HepG2 (cell line): ENCODE measurements around the gene ZNF493. TPM values are rescaled to one million over a fixed set of nuclear protein-coding genes. Genes with fewer than 3 reads are reported as not detected.
A peak's percentile ranks its signal among the peaks of the same experiment; 100 is the strongest.

Experiments used
- ATAC-seq: fragments of 200-7000 bp; cut with Tn5 transposase; 3 replicates; pipeline ENCODE4 v1.9.1; 2020; ENCODE audit warnings: mild to moderate bottlenecking, moderate library complexity
- BruUV-seq: library from RNA; stranded (reverse); fragments of 400-500 nt; replicated peaks from 2 replicates; lab custom pipeline; 2021; lab: Mats Ljungman, UMichigan
- CTCF ChIA-PET: fragments of 300-600 bp; formaldehyde crosslinking; extraction: SDS; loops from one replicate; lab custom pipeline; 2021; ENCODE audit warnings: low total read pairs, inconsistent platforms, low intra/inter-chr PET ratio; lab: Yijun Ruan, JAX
- POLR2A ChIA-PET: fragments of 350-600 bp; sonication (Branson Sonifier 250); formaldehyde crosslinking; loops from one replicate; lab custom pipeline; 2020; ENCODE audit warnings: antibody characterized with exemption, inconsistent platforms; lab: Yijun Ruan, JAX
- DNase-seq: peaks from one replicate; pipeline ENCODE4 v3.0.0-alpha.2; 2015; ENCODE audit warnings: low spot score
- FAIRE-seq: peaks from 3 replicates; lab custom pipeline; 2011; peaks lifted over from hg19 to GRCh38; lab: Jason Lieb, UNC
- H2AFZ ChIP-seq: one replicate; pipeline ENCODE4 v1.6.1; 2011; ENCODE audit warnings: low read length, inconsistent platforms
- H3K27ac ChIP-seq: fragments of 300-600 bp; 3 replicates; pipeline ENCODE4 v1.8.0; 2011; ENCODE audit warnings: mixed run types, mild to moderate bottlenecking, mixed read lengths, low read length, inconsistent platforms; ENCODE audit not compliant: insufficient read depth; ENCODE audit errors: extremely low read length
- H3K27me3 ChIP-seq, 2 experiments: fragments of 200-600 bp in 1 of 2; 2 replicates in 1 of 2; 3 replicates in 1 of 2; pipeline versions ENCODE4 v1.6.0 to v1.8.0; 2011; ENCODE audit warnings: low read length in 2 of 2, mild to moderate bottlenecking in 2 of 2, moderate library complexity in 2 of 2, inconsistent platforms in 1 of 2; ENCODE audit not compliant: insufficient read depth in 2 of 2, control insufficient read depth in 1 of 2
- H3K36me3 ChIP-seq, 2 experiments: fragments of 200-600 bp in 1 of 2; replicated peaks in 1 of 2; 2 replicates in 1 of 2; 3 replicates in 1 of 2; pipeline versions ENCODE4 v1.5.1 to v1.8.0; 2011; ENCODE audit warnings: low read length in 2 of 2, inconsistent platforms in 1 of 2; ENCODE audit not compliant: insufficient read depth in 2 of 2, control insufficient read depth in 1 of 2
- H3K4me1 ChIP-seq: 2 replicates; pipeline ENCODE4 v1.5.1; 2012; ENCODE audit warnings: low read length, inconsistent platforms; ENCODE audit not compliant: insufficient read depth
- H3K4me2 ChIP-seq: 2 replicates; pipeline ENCODE4 v1.6.0; 2011; ENCODE audit warnings: low read depth, low read length, inconsistent platforms
- H3K4me3 ChIP-seq, 3 experiments: fragments of 200-600 bp in 1 of 3; sonication (generic), shearing (Covaris generic) in 1 of 3; replicated peaks in 1 of 3; 2 replicates each; pipeline ENCODE4 v1.5.1; 2011 to 2016; ENCODE audit warnings: low read length in 3 of 3, inconsistent platforms in 2 of 3, low read depth in 2 of 3, mild to moderate bottlenecking in 2 of 3, control low read depth in 1 of 3, mixed read lengths in 1 of 3; ENCODE audit not compliant: insufficient read depth in 1 of 3
- H3K79me2 ChIP-seq: one replicate; pipeline ENCODE4 v1.6.1; 2011; ENCODE audit warnings: low read length, inconsistent platforms; ENCODE audit not compliant: insufficient read depth
- H3K9ac ChIP-seq: 2 replicates; pipeline ENCODE4 v1.6.0; 2011; ENCODE audit warnings: mild to moderate bottlenecking, low read depth, low read length, inconsistent platforms; ENCODE audit not compliant: insufficient read depth
- H3K9me3 ChIP-seq: 2 replicates; pipeline ENCODE4 v1.5.1; 2012; ENCODE audit warnings: mild to moderate bottlenecking, low read length
- H4K20me1 ChIP-seq: 2 replicates; pipeline ENCODE4 v1.6.0; 2011; ENCODE audit warnings: inconsistent platforms, mild to moderate bottlenecking, low read length, moderate library complexity; ENCODE audit not compliant: insufficient read depth
- ASH2L ChIP-seq: fragments of 300-600, 200-600 bp; sonication (generic); IDR thresholded peaks from 2 replicates; pipeline ENCODE4 v1.7.0; 2017; ENCODE audit warnings: low read depth, mild to moderate bottlenecking, moderate library complexity, mixed read lengths, low read length; ENCODE audit not compliant: insufficient read length
- KDM5A ChIP-seq: fragments of 200-600 bp; sonication (generic); IDR thresholded peaks from 2 replicates; pipeline ENCODE4 v1.7.0; 2018; ENCODE audit warnings: antibody characterized with exemption, mild to moderate bottlenecking, low read length, borderline replicate concordance
- NR2F1 ChIP-seq, 2 experiments: fragments of 450-650 bp in 1 of 2; formaldehyde crosslinking in 1 of 2; IDR thresholded peaks; 2 replicates each; pipeline versions ENCODE4 v1.5.0 to v1.6.1; 2016 to 2020; ENCODE audit warnings: mild to moderate bottlenecking in 1 of 2, missing compliant biosample characterization in 1 of 2, missing genetic modification reagents in 1 of 2, moderate library complexity in 1 of 2
- NR2F2 ChIP-seq: IDR thresholded peaks from 2 replicates; pipeline ENCODE4 v1.6.1; 2012; ENCODE audit warnings: low read depth, inconsistent platforms, borderline replicate concordance
- RARG ChIP-seq: sonication (generic); formaldehyde crosslinking; IDR thresholded peaks from 2 replicates; pipeline ENCODE4 v1.4.0; 2020; ENCODE audit warnings: low read depth, mild to moderate bottlenecking, missing genetic modification reagents
- STAG1 ChIP-seq: sonication (generic); formaldehyde crosslinking; IDR thresholded peaks from 2 replicates; pipeline ENCODE4 v1.4.0; 2020; ENCODE audit warnings: missing genetic modification reagents
- ZBTB38 ChIP-seq: sonication (generic); formaldehyde crosslinking; IDR thresholded peaks from 2 replicates; pipeline ENCODE4 v1.5.1; 2020; ENCODE audit warnings: mild to moderate bottlenecking, missing genetic modification reagents
- ZNF382 ChIP-seq: sonication (generic); formaldehyde crosslinking; IDR thresholded peaks from 2 replicates; pipeline ENCODE4 v1.5.0; 2020; ENCODE audit warnings: missing genetic modification reagents, mild to moderate bottlenecking, borderline replicate concordance
- ZNF674 ChIP-seq: sonication (generic); formaldehyde crosslinking; IDR thresholded peaks from 2 replicates; pipeline ENCODE4 v1.5.0; 2020; ENCODE audit warnings: low read depth, mild to moderate bottlenecking, missing genetic modification reagents
- ZNF850 ChIP-seq: sonication (generic); formaldehyde crosslinking; conservative IDR thresholded peaks from 2 replicates; pipeline ENCODE4 v1.9.0; 2021; ENCODE audit warnings: mild to moderate bottlenecking, missing genetic modification reagents
- WGBS: methylation state at CpG from one replicate; pipeline ENCODE4 v1.1.6; 2017; ENCODE audit warnings: low lambda C conversion rate; 5-methylcytosine and 5-hydroxymethylcytosine counted together
- in situ Hi-C: cut with HindIII; loops from 2 replicates; pipeline ENCODE4 v1.10.0; 2017; ENCODE audit warnings: low pct_unique_long_range_greater_than_20kb; ENCODE audit not compliant: extremely low pct_ligation_motif_present
- intact Hi-C: fragments of 100-400 bp; cut with micrococcal nuclease; formaldehyde crosslinking; loops from one replicate; pipeline ENCODE4 v1.10.0; 2022; ENCODE audit not compliant: unreplicated experiment
- polyA plus RNA-seq, 8 experiments: library from polyadenylated mRNA; depleted of rRNA in 3 of 8; stranded (reverse) in 7 of 8; unstranded in 1 of 8; fragments of >200 nt; fragmentation: Illumina TruSeq in 4 of 8; extraction: Trizol in 4 of 8; gene quantifications; 2 replicates each; pipeline versions ENCODE4 v1.2.1 to v1.2.3, GENCODE V29; 2011 to 2016; ENCODE audit warnings: low read depth in 4 of 8, missing spikeins in 1 of 8, mixed read lengths in 1 of 8; ENCODE audit not compliant: insufficient read depth in 1 of 8
- total RNA-seq, 5 experiments: library from RNA; depleted of rRNA; stranded (reverse); fragments of >200 nt; fragmentation: Illumina TruSeq; extraction: Trizol; gene quantifications; 2 replicates each; pipeline ENCODE4 v1.2.3, GENCODE V29; 2016; ENCODE audit warnings: low read depth in 1 of 5
- TF ChIP-seq, protein P1 (sequence below): sonication (generic); formaldehyde crosslinking; IDR thresholded peaks from 2 replicates; pipeline ENCODE4 v1.8.0; 2022; ENCODE audit warnings: mild to moderate bottlenecking, missing genetic modification reagents, moderate library complexity
- TF ChIP-seq, protein P2 (sequence below): sonication (generic); formaldehyde crosslinking; IDR thresholded peaks from 2 replicates; pipeline ENCODE4 v1.4.0; 2020; ENCODE audit warnings: mild to moderate bottlenecking, missing genetic modification reagents
- TF ChIP-seq, protein P3 (sequence below): sonication (generic); formaldehyde crosslinking; IDR thresholded peaks from 2 replicates; pipeline ENCODE4 v1.5.0; 2020; ENCODE audit warnings: mild to moderate bottlenecking, missing genetic modification reagents, moderate library complexity

Gene ZNF493
- total and polyA plus RNA-seq, 2 of the 13 experiments (the other 11 are each of a cell fraction or from before 2014, with no cell fraction given): 6.8 to 9.0 TPM

DNA sequence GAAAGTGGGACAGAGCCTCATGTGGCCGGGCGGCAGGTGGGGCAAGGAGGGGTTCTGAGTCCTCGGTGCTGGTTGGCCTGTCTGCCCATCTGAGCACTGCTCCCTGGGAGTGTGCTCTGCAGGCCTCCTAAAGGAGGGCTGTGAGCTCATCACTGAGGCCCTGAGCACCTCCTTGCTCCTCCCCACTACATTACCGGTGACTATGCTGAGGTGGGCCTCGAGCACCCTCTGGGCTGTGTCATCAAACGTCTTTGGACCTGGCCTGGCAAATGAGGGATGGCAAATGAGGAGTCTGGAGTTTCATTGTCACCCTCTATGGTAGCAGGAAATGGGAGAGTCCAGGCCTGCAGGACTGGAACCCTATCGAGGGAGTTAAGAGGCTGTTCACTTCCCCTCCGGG lies 69.7 kb downstream of the ZNF493 start:
- H3K4me1 ChIP-seq: no peaks in the 10 kb centered on the region
- no peak overlapping the region for H3K4me2 ChIP-seq
- ChIA-PET POLR2A (no interaction called here), CTCF (no interaction called here)
- H2AFZ ChIP-seq: no peak overlapping the region
- no peak for FAIRE-seq
- in situ Hi-C loops: no loop called here
- no peaks in the 10 kb centered on the region for H4K20me1 ChIP-seq
- no peaks in the 10 kb centered on the region for H3K27me3 ChIP-seq
- DNase-seq: no peak
- peaks cover 52% of the 10 kb centered on the region for H3K9me3 ChIP-seq
- 21% methylated on average over 5 of the region's 8 CpGs for WGBS
- H3K79me2 ChIP-seq: no peaks in the 10 kb centered on the region
- H3K27ac ChIP-seq: no peak overlapping the region
- no TSS peak for BruUV-seq
- no peaks in the 10 kb centered on the region for H3K36me3 ChIP-seq
- TF ChIP-seq NR2F1 (CRISPR knock-in tag; IDR thresholded peaks at IDR 0.05): no peak
- no peak for TF ChIP-seq NR2F2
- no peak for TF ChIP-seq ZNF382 (CRISPR knock-in tag)
- TF ChIP-seq, protein P1, sequence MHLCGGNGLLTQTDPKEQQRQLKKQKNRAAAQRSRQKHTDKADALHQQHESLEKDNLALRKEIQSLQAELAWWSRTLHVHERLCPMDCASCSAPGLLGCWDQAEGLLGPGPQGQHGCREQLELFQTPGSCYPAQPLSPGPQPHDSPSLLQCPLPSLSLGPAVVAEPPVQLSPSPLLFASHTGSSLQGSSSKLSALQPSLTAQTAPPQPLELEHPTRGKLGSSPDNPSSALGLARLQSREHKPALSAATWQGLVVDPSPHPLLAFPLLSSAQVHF (CRISPR knock-in tag): no peak
- TF ChIP-seq RARG (CRISPR knock-in tag): no peak
- no peak for TF ChIP-seq ZNF850
- no peak for TF ChIP-seq ZNF674
- no peak for TF ChIP-seq KDM5A
- intact Hi-C loops: no loop called here
- no peak overlapping the region for H3K4me3 ChIP-seq
- no peak; the same call in none of the 3 replicates for ATAC-seq
- no peak overlapping the region for H3K9ac ChIP-seq

DNA sequence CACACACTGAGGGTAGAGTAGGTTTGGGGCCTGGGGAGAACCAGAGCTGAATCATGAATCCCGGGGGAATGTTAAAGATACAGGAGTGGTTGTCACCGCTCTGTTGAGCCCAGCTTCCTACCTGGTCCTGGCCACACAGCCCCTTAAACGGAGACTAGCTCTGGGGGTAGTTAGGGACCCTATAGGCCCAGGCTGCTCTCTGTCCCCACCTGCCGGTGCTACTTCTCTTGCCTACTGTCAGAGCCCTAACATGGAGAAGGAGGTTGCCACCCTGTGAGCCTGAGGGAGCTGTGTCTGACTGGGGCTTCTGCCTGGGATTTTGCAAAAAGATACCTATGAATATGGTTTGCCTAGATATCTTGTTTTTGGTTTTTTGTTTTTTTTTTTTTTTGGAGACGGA lies 71.9 kb downstream of the ZNF493 start:
- TF ChIP-seq, protein P2, sequence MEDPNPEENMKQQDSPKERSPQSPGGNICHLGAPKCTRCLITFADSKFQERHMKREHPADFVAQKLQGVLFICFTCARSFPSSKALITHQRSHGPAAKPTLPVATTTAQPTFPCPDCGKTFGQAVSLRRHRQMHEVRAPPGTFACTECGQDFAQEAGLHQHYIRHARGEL (CRISPR knock-in tag): peak; percentile 90; the same call in 1 of the 2 replicates
- TF ChIP-seq, protein P3, sequence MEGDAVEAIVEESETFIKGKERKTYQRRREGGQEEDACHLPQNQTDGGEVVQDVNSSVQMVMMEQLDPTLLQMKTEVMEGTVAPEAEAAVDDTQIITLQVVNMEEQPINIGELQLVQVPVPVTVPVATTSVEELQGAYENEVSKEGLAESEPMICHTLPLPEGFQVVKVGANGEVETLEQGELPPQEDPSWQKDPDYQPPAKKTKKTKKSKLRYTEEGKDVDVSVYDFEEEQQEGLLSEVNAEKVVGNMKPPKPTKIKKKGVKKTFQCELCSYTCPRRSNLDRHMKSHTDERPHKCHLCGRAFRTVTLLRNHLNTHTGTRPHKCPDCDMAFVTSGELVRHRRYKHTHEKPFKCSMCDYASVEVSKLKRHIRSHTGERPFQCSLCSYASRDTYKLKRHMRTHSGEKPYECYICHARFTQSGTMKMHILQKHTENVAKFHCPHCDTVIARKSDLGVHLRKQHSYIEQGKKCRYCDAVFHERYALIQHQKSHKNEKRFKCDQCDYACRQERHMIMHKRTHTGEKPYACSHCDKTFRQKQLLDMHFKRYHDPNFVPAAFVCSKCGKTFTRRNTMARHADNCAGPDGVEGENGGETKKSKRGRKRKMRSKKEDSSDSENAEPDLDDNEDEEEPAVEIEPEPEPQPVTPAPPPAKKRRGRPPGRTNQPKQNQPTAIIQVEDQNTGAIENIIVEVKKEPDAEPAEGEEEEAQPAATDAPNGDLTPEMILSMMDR (CRISPR knock-in tag): peak; percentile 47
- 0 out of 2 replicates have a peak, but pooled peaks have one; percentile 13 for TF ChIP-seq STAG1
- no peak for TF ChIP-seq ASH2L
- TF ChIP-seq ZBTB38: no peak
- no peaks in the 10 kb centered on the region for H4K20me1 ChIP-seq
- no peak overlapping the region for H3K4me2 ChIP-seq
- H3K27me3 ChIP-seq: no peaks in the 10 kb centered on the region
- intact Hi-C loops (no loop called here), in situ Hi-C loops (no loop called here)
- H3K4me3 ChIP-seq: no peak overlapping the region
- DNase-seq: no peak
- ChIA-PET POLR2A (no interaction called here), CTCF (no interaction called here)
- FAIRE-seq: no peak
- no peak overlapping the region for H3K9ac ChIP-seq
- no peaks in the 10 kb centered on the region for H3K4me1 ChIP-seq
- no TSS peak for BruUV-seq
- H3K27ac ChIP-seq: no peak overlapping the region
- no peaks in the 10 kb centered on the region for H3K36me3 ChIP-seq
- H3K9me3 ChIP-seq: peaks cover 46% of the 10 kb centered on the region; the same call in 1 of the 2 replicates
- 58% methylated on average over 3 of the region's 5 CpGs for WGBS
- H2AFZ ChIP-seq: no peak overlapping the region
- ATAC-seq: peak; percentile 41; the same call in 1 of the 3 replicates
- H3K79me2 ChIP-seq: no peaks in the 10 kb centered on the region
